GM19099 (cell line): Measurements from ENCODE around the gene OXGR1.

ENCODE experiments used
- POLR2A ChIP-seq: IDR thresholded peaks from 3 replicates; pipeline ENCODE4 v1.6.1; 2011; ENCODE audit warnings: low read depth; ENCODE audit not compliant: insufficient read length; ENCODE audit errors: extremely low read depth

OXGR1 gene

GRCh38 chr13:96935901-96936300, 58.4 kb downstream of the OXGR1 start:
- TF ChIP-seq POLR2A = no peak
